ENCODE results near the gene PPP2R3B.

The PPP2R3B gene

DNA sequence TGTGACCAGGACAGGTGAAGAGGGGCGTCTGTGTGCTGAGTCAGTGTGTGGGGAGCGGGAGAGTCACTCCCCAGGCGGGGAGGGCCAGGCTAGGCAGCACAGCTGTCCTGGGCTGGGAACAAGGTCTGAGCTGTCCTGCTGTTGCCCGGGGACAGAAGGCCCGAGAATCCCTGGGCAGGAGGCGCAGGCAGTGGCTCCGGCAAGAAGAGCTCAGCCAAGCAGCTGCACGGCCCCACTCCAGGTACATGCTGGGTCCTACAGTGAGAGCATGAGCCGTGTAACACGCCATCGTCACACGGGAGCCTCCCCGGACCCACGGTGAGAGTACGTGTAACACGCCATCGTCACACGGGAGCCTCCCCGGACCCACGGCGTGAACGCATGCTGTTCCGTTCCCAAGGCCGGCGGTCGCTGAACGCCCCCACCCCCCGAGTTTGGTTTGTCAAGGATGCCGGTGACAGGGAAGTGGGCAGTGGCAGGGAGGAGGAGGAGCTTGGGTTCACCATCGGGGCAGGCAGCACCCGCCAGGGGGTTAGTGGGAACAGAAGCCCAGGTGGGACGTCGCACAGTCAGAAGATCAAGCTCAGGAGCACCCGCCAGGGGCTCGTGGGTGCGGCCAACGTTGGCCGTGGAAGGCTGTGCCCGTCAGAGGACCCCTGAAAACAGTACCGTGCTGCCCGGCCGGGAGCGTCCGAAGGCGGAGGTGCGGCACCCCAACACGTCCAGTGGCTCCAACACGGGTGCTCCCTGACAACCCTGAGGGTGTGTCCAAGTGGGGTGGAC lies 15.6 kb downstream of the PPP2R3B start:
- in situ Hi-C loops (cut with MboI; ENCODE audit: low pct_unique_long_range_greater_than_20kb, low sequenced_read_pairs, unreplicated experiment): no loop called here
- no peak for TF ChIP-seq CTCF (IDR thresholded peaks at IDR 0.05; ENCODE audit: extremely low read depth, insufficient read depth, missing control alignments)
- no peak for DNase-seq (ENCODE audit: low spot score)

DNA sequence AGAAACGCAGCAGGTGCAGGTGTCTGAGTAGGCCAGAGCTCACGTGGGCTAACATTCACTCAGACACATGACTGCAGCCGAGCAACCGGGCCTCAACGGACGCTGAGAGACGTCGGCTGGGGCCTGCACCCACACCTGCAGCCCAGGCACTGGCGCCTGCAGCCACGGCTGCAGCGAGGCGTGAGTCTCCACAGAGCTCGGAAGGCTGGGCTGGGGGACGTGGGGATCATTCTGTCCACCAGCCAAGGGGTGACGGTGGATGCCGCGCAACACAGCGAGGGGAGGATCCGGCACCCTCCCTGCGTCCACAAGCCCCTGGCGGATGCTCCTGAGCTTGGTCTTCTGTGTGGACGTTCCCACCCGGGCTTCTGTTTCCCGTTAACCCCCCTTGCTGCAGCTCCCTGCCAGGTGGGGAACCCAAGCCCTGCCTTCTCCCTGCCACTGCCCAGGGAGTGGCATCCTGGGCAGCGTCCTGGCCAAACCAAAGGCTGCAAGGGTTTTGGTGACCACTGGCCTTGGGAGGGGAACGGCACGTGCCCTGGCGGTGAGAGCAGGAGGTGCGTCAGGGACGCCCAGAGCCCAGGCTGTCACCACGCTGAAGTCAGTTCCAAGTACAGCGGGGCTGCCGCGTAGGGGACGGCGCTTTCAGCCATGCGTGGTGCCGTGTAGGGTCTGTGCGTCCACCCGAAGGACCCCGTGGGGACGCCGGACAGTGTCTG lies 16.3 kb downstream of the PPP2R3B start:
- TF ChIP-seq CTCF (IDR thresholded peaks at IDR 0.05; ENCODE audit: extremely low read depth, insufficient read depth, missing control alignments): no peak
- in situ Hi-C loops (cut with MboI; ENCODE audit: low pct_unique_long_range_greater_than_20kb, low sequenced_read_pairs, unreplicated experiment): no loop called here
- no peak for DNase-seq (ENCODE audit: low spot score)

DNA sequence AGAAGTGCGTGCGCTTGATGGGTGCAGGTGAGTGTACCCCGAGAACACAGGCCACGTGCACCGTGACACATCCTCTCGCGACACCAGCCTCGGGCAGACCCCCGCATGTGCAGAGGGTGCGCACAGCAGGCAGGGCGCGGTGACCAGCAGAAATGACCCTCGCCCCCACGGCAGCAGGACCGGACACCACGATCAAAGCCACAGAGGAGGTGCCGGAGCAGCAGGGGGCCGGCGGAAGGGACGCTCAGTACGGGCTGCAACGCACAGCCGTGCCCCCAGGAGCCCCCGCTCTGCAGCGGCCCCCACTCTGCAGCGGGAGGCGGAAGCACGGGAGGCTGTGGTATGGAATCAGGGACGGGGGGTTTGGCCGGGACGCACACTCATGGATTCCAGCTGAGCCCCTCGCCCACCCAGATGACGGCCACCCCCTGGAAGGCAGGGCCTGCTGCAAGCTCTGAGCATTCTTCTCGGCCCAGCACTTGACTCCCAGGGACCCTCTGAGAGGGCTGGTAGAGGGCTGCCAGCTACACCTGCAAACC lies 17.1 kb downstream of the PPP2R3B start:
- DNase-seq (ENCODE audit: low spot score): no peak
- in situ Hi-C loops (cut with MboI; ENCODE audit: low pct_unique_long_range_greater_than_20kb, low sequenced_read_pairs, unreplicated experiment): no loop called here
- TF ChIP-seq CTCF (IDR thresholded peaks at IDR 0.05; ENCODE audit: extremely low read depth, insufficient read depth, missing control alignments): no peak

DNA sequence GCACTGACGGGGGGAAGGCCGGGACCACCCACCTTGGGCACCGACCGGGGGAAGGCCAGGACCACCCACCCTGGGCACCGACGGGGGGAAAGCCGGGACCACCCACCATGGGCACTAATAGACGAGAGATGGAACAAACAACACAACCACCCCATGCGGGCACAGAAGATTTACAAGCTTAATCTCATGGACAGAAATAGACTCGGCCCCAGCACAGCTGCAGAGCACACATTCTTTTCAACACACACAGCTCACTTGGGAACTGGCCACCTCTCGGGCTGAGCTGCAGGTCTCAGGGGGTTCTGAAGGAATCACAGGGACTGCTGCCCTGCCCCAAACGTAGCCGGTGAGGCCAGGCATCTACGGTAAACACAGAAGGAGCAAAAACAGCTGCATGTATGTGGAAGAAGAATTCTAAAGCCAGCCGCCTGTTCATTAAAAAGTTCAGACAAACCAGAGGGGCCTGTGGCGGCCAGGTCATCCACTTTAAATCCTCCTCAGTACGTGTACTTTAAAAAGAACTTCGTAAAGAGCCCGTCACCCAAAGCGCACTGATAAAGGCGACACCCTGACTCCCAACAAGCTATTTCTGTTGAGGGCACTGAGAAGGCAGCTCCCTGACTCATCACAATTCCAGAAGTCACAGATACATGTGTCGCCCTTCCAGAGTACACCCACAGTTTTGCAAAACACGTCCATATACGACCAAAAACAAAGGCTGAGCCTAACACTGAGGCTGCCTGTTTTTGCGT lies 17.7 kb downstream of the PPP2R3B start:
- no peak for DNase-seq (ENCODE audit: low spot score)
- in situ Hi-C loops (cut with MboI; ENCODE audit: low pct_unique_long_range_greater_than_20kb, low sequenced_read_pairs, unreplicated experiment): no loop called here
- TF ChIP-seq CTCF (IDR thresholded peaks at IDR 0.05; ENCODE audit: extremely low read depth, insufficient read depth, missing control alignments): no peak

- TF ChIP-seq CTCF (IDR thresholded peaks at IDR 0.05; ENCODE audit: extremely low read depth, insufficient read depth, missing control alignments): no peak
- in situ Hi-C loops (cut with MboI; ENCODE audit: low pct_unique_long_range_greater_than_20kb, low sequenced_read_pairs, unreplicated experiment): no loop called here
- DNase-seq (ENCODE audit: low spot score): no peak
Observed at GRCh38 chrX:367866-368265, 18.8 kb downstream of the PPP2R3B start.

DNA sequence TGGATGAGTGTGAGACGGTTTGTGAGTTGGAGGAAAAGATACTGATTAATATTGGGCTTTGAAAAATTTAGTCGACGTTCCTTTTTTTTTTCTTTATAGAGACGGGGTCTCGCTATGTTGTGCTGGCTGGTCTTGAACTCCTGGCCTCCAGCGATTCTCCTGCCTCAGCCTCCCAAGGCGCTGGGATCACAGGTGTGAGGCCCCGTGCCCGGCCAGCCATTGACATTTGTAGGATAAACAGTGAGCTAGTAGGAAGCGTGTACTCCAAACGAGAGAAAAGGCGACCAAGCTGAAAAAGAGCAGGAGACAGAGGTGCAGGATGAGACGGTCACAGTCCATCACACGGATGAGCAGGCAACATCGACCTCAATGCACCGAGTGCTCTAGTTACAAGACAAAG lies 19.4 kb downstream of the PPP2R3B start:
- no peak for TF ChIP-seq CTCF (IDR thresholded peaks at IDR 0.05; ENCODE audit: extremely low read depth, insufficient read depth, missing control alignments)
- in situ Hi-C loops (cut with MboI; ENCODE audit: low pct_unique_long_range_greater_than_20kb, low sequenced_read_pairs, unreplicated experiment): no loop called here
- DNase-seq (ENCODE audit: low spot score): no peak
